Colonic mucosa (tissue), 4 donors: ENCODE measurements around the gene LRMDA. TPM values are rescaled to one million over a fixed set of nuclear protein-coding genes. Genes with fewer than 3 reads are reported as not detected.

Experiments used
- DNase-seq: peaks from one replicate; pipeline ENCODE4 v3.0.0-alpha.2; 2020
- H3K27ac ChIP-seq: fragments of 200-600 bp; one replicate; pipeline ENCODE4 v1.8.0; 2021
- H3K27me3 ChIP-seq: fragments of 200-600 bp; one replicate; pipeline ENCODE4 v1.8.0; 2021
- H3K36me3 ChIP-seq: fragments of 200-600 bp; one replicate; pipeline ENCODE4 v1.8.0; 2021
- H3K4me1 ChIP-seq: fragments of 200-600 bp; one replicate; pipeline ENCODE4 v1.8.0; 2021; ENCODE audit warnings: mild to moderate bottlenecking
- H3K4me3 ChIP-seq: fragments of 200-600 bp; one replicate; pipeline ENCODE4 v1.8.0; 2021
- H3K9ac ChIP-seq, 2 donors: one replicate each; pipeline ENCODE4 v1.7.0; 2013; ENCODE audit warnings: control low read depth in 2 of 2, low read depth in 2 of 2, low read length in 2 of 2
- H3K9me3 ChIP-seq: fragments of 200-600 bp; one replicate; pipeline ENCODE4 v1.8.0; 2021
- CTCF ChIP-seq: fragments of 200-600 bp; IDR thresholded peaks from one replicate; pipeline ENCODE4 v1.8.0; 2022; ENCODE audit warnings: antibody characterized with exemption, mild to moderate bottlenecking
- intact Hi-C: fragments of 100-400 bp; cut with DNase I; formaldehyde crosslinking; loops from one replicate; pipeline ENCODE4 v1.14.1; 2022
- total RNA-seq, 2 donors: library from RNA; stranded (reverse); fragmentation: NEBNext Ultra II Directional in 1 of 2; extraction: Animal tissue kit (Norgen Biotek cat#: 25700) in 1 of 2; gene quantifications; one replicate each; pipeline ENCODE4 v1.2.1, GENCODE V29; 2021
- donor health status: healthy.
- donor health status: DM: no; HTN: no; CAD: no.
- donor health status: DM: no; HTN: no; CAD: no.

The LRMDA gene
- total RNA-seq, 2 donors from 2014 or later, result 2.5 to 5.2 TPM

GRCh38 chr10:76338187-76338586 lies 906.8 kb downstream of the LRMDA start:
- H3K27ac ChIP-seq, result peak overlapping the region; percentile 51
- no peak overlapping the region for H3K9ac ChIP-seq
- intact Hi-C loops, result no loop called here
- no peak for TF ChIP-seq CTCF
- H3K36me3 ChIP-seq, result no peaks in the 10 kb centered on the region
- DNase-seq, result no peak
- no peaks in the 10 kb centered on the region for H3K9me3 ChIP-seq
- no peaks in the 10 kb centered on the region for H3K27me3 ChIP-seq
- H3K4me3 ChIP-seq, result no peak overlapping the region
- H3K4me1 ChIP-seq, result peaks cover 17% of the 10 kb centered on the region

GRCh38 chr10:76341740-76342139 lies 910.3 kb downstream of the LRMDA start:
- no peak for TF ChIP-seq CTCF
- H3K9ac ChIP-seq, result no peak overlapping the region

GRCh38 chr10:76342996-76343395 lies 911.6 kb downstream of the LRMDA start:
- H3K9me3 ChIP-seq, result no peaks in the 10 kb centered on the region
- H3K27me3 ChIP-seq, result no peaks in the 10 kb centered on the region
- H3K36me3 ChIP-seq, result no peaks in the 10 kb centered on the region
- no peak overlapping the region for H3K4me3 ChIP-seq
- H3K27ac ChIP-seq, result no peak overlapping the region
- no peak for TF ChIP-seq CTCF
- no peak overlapping the region for H3K9ac ChIP-seq
- DNase-seq, result no peak
- H3K4me1 ChIP-seq, result peaks cover 2% of the 10 kb centered on the region
- intact Hi-C loops, result no loop called here

More at GRCh38 chr10:76341740-76342139, 910.3 kb downstream of the LRMDA start:
- DNase-seq, result no peak
- intact Hi-C loops, result no loop called here
- H3K27ac ChIP-seq, result no peak overlapping the region
- H3K27me3 ChIP-seq, result no peaks in the 10 kb centered on the region
- H3K4me1 ChIP-seq, result peaks cover 8% of the 10 kb centered on the region
- no peaks in the 10 kb centered on the region for H3K36me3 ChIP-seq
- H3K9me3 ChIP-seq, result no peaks in the 10 kb centered on the region
- no peak overlapping the region for H3K4me3 ChIP-seq

GRCh38 chr10:76347832-76348231 lies 916.4 kb downstream of the LRMDA start:
- H3K9ac ChIP-seq, result no peak overlapping the region
- no peaks in the 10 kb centered on the region for H3K36me3 ChIP-seq
- H3K27ac ChIP-seq, result no peak overlapping the region
- no peaks in the 10 kb centered on the region for H3K27me3 ChIP-seq
- H3K4me3 ChIP-seq, result no peak overlapping the region
- intact Hi-C loops, result no loop called here
- no peak for TF ChIP-seq CTCF
- no peak for DNase-seq
- H3K4me1 ChIP-seq, result no peaks in the 10 kb centered on the region
- no peaks in the 10 kb centered on the region for H3K9me3 ChIP-seq

GRCh38 chr10:76350583-76350982 lies 919.2 kb downstream of the LRMDA start:
- no peak overlapping the region for H3K27ac ChIP-seq
- H3K4me1 ChIP-seq, result no peaks in the 10 kb centered on the region
- intact Hi-C loops, result no loop called here
- no peak for TF ChIP-seq CTCF
- H3K9ac ChIP-seq, result no peak overlapping the region
- no peak for DNase-seq
- H3K36me3 ChIP-seq, result no peaks in the 10 kb centered on the region
- H3K4me3 ChIP-seq, result no peak overlapping the region
- H3K27me3 ChIP-seq, result no peaks in the 10 kb centered on the region
- no peaks in the 10 kb centered on the region for H3K9me3 ChIP-seq

GRCh38 chr10:76352300-76352699 lies 920.9 kb downstream of the LRMDA start:
- no peaks in the 10 kb centered on the region for H3K4me1 ChIP-seq
- no peak overlapping the region for H3K27ac ChIP-seq
- H3K9ac ChIP-seq, result no peak overlapping the region
- no peak for DNase-seq
- H3K36me3 ChIP-seq, result no peaks in the 10 kb centered on the region
- no peaks in the 10 kb centered on the region for H3K27me3 ChIP-seq
- H3K4me3 ChIP-seq, result no peak overlapping the region
- no peaks in the 10 kb centered on the region for H3K9me3 ChIP-seq
- TF ChIP-seq CTCF, result no peak
- intact Hi-C loops, result no loop called here
